ENCODE data around the gene AUNIP. TPM values are rescaled to one million over a fixed set of nuclear protein-coding genes. Genes with fewer than 3 reads are reported as not detected.

Gene AUNIP
- total RNA-seq, 1 experiment from 2014 or later, result 22.2 TPM

- Histone ChIP-seq H2AFZ (ENCODE audit: low read length) (no peak within 1 kb of the TSS), H4K8ac (replicated peaks; ENCODE audit: insufficient read length, low read depth, low read length) (no peak within 1 kb of the TSS), H3K4me1 (ENCODE audit: insufficient read depth, low read length) (no peaks in the 10 kb centered on the region; the same call in 1 of the 2 replicates), H3K79me2 (ENCODE audit: insufficient read depth, low read length) (no peaks in the 10 kb centered on the region), H2BK15ac (ENCODE audit: low read depth, low read length) (no peak within 1 kb of the TSS), H4K5ac (ENCODE audit: insufficient read length, low read depth, low read length) (no peak within 1 kb of the TSS), H3K4me2 (ENCODE audit: insufficient read depth, insufficient read length, low read length) (peak within 1 kb of the TSS; percentile 78), H2BK5ac (ENCODE audit: insufficient read length, low read length) (no peak within 1 kb of the TSS), H3K18ac (ENCODE audit: insufficient read length, low read depth, low read length) (peak within 1 kb of the TSS; percentile 22), H2AK5ac (ENCODE audit: insufficient read length, low read length) (no peak within 1 kb of the TSS), H3K79me1 (ENCODE audit: insufficient read depth, low read depth, low read length, poor library complexity, severe bottlenecking) (no peaks in the 10 kb centered on the region), H3K56ac (ENCODE audit: insufficient read length, low read depth, low read length) (no peak within 1 kb of the TSS), H2BK120ac (ENCODE audit: low read depth, low read length, poor library complexity, severe bottlenecking) (no peak within 1 kb of the TSS), H3K23me2 (ENCODE audit: insufficient read length, low read depth, low read length, poor library complexity, severe bottlenecking) (peaks cover 7% of the 10 kb centered on the region), H3K23ac (ENCODE audit: insufficient read length, low read depth, low read length) (no peak within 1 kb of the TSS), H3T11ph (ENCODE audit: low read length) (no peak within 1 kb of the TSS), H4K91ac (ENCODE audit: insufficient read length, low read depth, low read length) (no peak within 1 kb of the TSS), H3K27ac (ENCODE audit: insufficient read length, low read depth, low read length) (no peak within 1 kb of the TSS), H2BK20ac (ENCODE audit: low read depth, low read length, poor library complexity, severe bottlenecking) (no peak within 1 kb of the TSS), H4K20me1 (ENCODE audit: control insufficient read depth, insufficient read depth, insufficient read length) (no peaks in the 10 kb centered on the region), H3K27me3 (ENCODE audit: insufficient read depth, low read length) (no peaks in the 10 kb centered on the region; the same call in 1 of the 2 replicates), H3K4ac (ENCODE audit: low read depth, low read length) (no peak within 1 kb of the TSS), H2BK12ac (ENCODE audit: insufficient read length, low read depth, low read length) (no peak within 1 kb of the TSS), H3K14ac (ENCODE audit: insufficient read depth, low read length) (peak within 1 kb of the TSS; percentile 45), H3K9ac (ENCODE audit: extremely low read depth, insufficient read length, low read length) (no peak within 1 kb of the TSS), H3K9me3 (ENCODE audit: control insufficient read depth, low read depth, low read length) (no peaks in the 10 kb centered on the region)
- Mint-ChIP-seq H3K4me3 (peak within 1 kb of the TSS; percentile 74 to 83), H3K9me3 (no peaks in the 10 kb centered on the region), H3K36me3 (ENCODE audit: insufficient read depth in 1 of 3, low read depth in 3 of 3) (no peaks in the 10 kb centered on the region; a peak in 1 of 7 replicates), H3K27me3 (ENCODE audit: low read depth) (peaks cover 34% of the 10 kb centered on the region), H3K4me1 (peaks cover 24 to 27% of the 10 kb centered on the region in 2 experiments), H3K27ac (peak within 1 kb of the TSS in 2 of 3 experiments; percentile 65 to 75; a peak in 3 of 7 replicates)
- peak; percentile 20; the same call in 2 of the 3 replicates for TF ChIP-seq CTCF (conservative IDR thresholded peaks at IDR 0.05)
- WGBS (ENCODE audit: extremely low coverage, insufficient read length, low lambda C conversion rate), result no CpG with 5 or more reads among the region's 75 CpGs
- DNase-seq, result peak; percentile 80
Measured at GRCh38 chr1:25875154-25875855, 16.0 kb upstream of the AUNIP start, which contains the start of gene PAQR7. Gene PAQR7, minus strand, starts transcription at chr1:25875708. Its CDS starts 11,869 bp downstream, at chr1:25863839.

Measured in H9 (cell line).